ENCODE measurements around the gene TECR.
"Not testable (repeated sequence)": the region's sequence is repeated elsewhere in the genome, so short reads cannot be mapped to it uniquely, and the experiment has no call there.

Gene TECR

DNA sequence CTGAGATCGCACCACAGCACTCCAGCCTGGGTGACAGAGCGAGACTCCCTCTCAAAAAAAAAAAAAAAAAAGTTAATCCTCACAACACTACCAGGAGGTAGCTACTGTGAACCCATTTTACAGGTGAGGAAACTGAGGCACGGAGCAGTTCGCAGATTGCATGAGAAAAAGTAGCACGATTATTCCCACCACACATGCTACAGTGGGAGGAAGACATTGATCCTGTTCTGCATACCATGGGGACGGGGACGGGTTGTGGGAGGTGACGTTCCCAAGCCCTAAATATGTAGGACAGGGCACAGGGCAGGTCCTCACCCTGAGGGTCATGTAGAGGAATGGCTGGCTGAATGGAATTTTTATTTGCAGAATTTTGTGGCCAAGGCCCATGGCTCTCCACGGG, 77.2 kb downstream of the TECR start:
- Histone ChIP-seq H3K9ac (ENCODE audit: low read length) (no peak overlapping the region), H3K4me3 (ENCODE audit: low read depth, low read length) (no peak overlapping the region), H3K4me1 (ENCODE audit: control insufficient read depth, insufficient read depth, low read length) (no peaks in the 10 kb centered on the region), H3K27me3 (ENCODE audit: control insufficient read depth, insufficient read depth, low read length) (no peaks in the 10 kb centered on the region), H3K36me3 (ENCODE audit: control insufficient read depth, insufficient read depth, low read length) (no peaks in the 10 kb centered on the region), H3K9me3 (ENCODE audit: control insufficient read depth, insufficient read depth, low read depth, low read length) (peaks cover 4% of the 10 kb centered on the region; the same call in 1 of the 2 replicates), H3K27ac (ENCODE audit: low read depth, low read length) (no peak overlapping the region)

DNA sequence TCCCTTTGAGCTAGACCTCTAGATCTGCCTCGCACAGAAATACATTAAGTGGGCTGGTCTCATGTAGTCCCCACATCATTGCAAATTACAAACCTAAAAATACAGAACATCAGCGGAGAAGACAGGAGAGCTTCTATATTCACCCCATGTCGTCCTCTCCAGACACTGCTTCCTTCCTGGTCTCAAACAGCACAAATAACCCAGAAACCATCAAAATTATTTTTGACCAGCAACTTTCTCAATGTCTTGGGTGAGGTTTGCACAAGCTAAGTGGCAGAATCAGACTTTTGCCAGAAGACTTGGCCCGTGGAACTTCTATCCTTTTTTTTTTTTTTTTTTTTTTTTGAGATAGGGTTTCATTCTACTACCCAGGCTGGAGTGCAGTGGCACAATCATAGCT, 81.7 kb downstream of the TECR start:
- Histone ChIP-seq H3K4me1 (ENCODE audit: control insufficient read depth, insufficient read depth, low read length) (no peaks in the 10 kb centered on the region), H3K27me3 (ENCODE audit: control insufficient read depth, insufficient read depth, low read length) (no peaks in the 10 kb centered on the region), H3K4me3 (ENCODE audit: low read depth, low read length) (no peak overlapping the region), H3K36me3 (ENCODE audit: control insufficient read depth, insufficient read depth, low read length) (no peaks in the 10 kb centered on the region), H3K9ac (ENCODE audit: low read length) (no peak overlapping the region), H3K27ac (ENCODE audit: low read depth, low read length) (no peak overlapping the region), H3K9me3 (ENCODE audit: control insufficient read depth, insufficient read depth, low read depth, low read length) (no peaks in the 10 kb centered on the region; the same call in 1 of the 2 replicates)

DNA sequence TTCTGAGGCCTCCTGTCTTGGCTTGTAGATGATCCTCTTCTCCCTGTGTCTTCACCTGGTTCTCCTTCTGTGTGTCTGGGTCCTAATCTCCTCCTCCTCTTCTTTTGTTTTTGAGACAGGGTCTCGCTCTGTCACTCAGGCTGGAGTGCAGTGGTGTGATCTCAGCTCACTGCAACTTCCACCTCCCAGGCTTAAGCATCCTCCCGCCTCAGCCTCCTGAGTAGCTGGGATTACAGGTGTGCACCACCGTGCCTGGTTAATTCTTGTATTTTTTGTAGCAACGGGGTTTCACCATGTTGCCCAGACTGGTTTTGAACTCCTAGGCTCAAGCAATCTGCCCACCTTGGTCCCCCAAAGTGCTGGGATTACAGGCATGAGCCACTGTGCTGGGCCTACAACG, 82.8 kb downstream of the TECR start:
- H3K4me1 ChIP-seq (ENCODE audit: control insufficient read depth, insufficient read depth, low read length); H3K27me3 ChIP-seq (ENCODE audit: control insufficient read depth, insufficient read depth, low read length); H3K9ac ChIP-seq (ENCODE audit: low read length); H3K27ac ChIP-seq (ENCODE audit: low read depth, low read length); H3K4me3 ChIP-seq (ENCODE audit: low read depth, low read length); H3K9me3 ChIP-seq (ENCODE audit: control insufficient read depth, insufficient read depth, low read depth, low read length); H3K36me3 ChIP-seq (ENCODE audit: control insufficient read depth, insufficient read depth, low read length): not testable (repeated sequence)

DNA sequence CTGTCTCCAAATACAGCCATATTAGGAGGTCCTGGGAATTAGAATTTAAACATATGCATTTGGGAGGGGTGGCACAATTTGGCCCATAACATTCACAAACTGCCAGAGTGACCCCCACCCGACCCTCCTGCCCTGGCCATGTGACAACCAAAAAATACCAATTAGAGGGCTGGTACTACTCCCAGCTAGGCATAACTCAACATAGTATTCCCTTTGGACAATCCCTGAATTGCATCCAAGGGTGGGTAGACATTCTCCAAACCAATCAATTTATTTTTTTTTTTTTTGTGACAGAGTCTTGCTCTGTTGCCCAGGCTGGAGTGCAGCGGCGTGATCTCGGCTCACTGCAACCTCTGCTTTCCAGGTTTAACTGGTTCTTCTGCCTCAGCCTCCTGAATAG, 83.3 kb downstream of the TECR start:
- H3K4me3 ChIP-seq (ENCODE audit: low read depth, low read length), result no peak overlapping the region
- H3K9ac ChIP-seq (ENCODE audit: low read length), result no peak overlapping the region
- no peaks in the 10 kb centered on the region; the same call in 1 of the 2 replicates for H3K9me3 ChIP-seq (ENCODE audit: control insufficient read depth, insufficient read depth, low read depth, low read length)
- H3K27ac ChIP-seq (ENCODE audit: low read depth, low read length), result no peak overlapping the region
- no peaks in the 10 kb centered on the region for H3K27me3 ChIP-seq (ENCODE audit: control insufficient read depth, insufficient read depth, low read length)
- no peaks in the 10 kb centered on the region for H3K36me3 ChIP-seq (ENCODE audit: control insufficient read depth, insufficient read depth, low read length)
- H3K4me1 ChIP-seq (ENCODE audit: control insufficient read depth, insufficient read depth, low read length), result no peaks in the 10 kb centered on the region

DNA sequence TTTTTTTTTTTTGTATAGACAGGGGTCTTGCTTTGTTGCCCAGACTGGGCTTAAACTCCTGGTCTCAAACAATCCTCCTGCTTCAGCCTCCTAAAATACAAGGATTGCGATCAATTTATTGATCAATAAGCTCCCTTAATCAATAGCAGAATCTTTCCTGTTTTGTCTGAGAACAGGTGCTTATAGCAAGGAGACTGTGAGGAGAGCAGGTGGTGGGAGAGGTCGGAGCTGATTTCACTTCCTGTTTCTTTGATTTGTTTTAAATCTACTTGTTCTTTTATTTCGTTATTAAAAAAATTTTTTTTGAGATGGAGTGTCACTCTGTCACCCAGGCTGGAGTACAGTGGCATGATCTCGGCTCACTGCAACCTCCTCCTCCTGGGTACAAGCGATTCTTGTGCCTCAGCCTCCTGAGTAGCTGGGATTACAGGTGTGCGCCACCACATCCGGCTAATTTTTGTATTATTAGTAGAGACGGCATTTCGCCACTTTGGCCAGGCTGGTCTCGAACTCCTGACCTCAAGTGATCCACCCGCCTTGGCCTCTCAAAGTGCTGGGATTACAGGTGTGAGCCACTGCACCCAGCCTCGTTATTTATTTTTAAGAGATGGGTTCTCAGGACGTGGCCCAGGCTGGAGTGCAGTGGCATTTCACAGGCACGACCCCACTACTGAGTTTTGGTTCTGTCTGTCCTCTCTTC, 84.2 kb downstream of the TECR start:
- H3K9ac ChIP-seq (ENCODE audit: low read length); H3K36me3 ChIP-seq (ENCODE audit: control insufficient read depth, insufficient read depth, low read length); H3K27me3 ChIP-seq (ENCODE audit: control insufficient read depth, insufficient read depth, low read length); H3K4me1 ChIP-seq (ENCODE audit: control insufficient read depth, insufficient read depth, low read length); H3K27ac ChIP-seq (ENCODE audit: low read depth, low read length); H3K9me3 ChIP-seq (ENCODE audit: control insufficient read depth, insufficient read depth, low read depth, low read length); H3K4me3 ChIP-seq (ENCODE audit: low read depth, low read length): not testable (repeated sequence)

DNA sequence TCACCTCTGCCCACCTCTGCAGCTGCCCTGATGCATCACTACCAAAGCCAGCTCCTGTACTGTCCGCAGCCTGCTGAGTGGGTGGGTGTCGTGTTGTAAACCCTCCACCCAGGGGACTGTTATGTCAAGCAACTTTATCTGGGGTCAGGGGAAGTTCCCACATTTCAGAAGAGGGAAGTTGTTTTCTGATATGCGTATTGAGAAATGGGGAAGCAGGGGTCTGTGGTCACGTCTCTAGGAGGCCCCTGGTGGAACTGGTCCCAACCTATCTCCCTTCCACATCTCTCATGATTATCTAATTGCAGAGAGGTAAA, 84.7 kb downstream of the TECR start:
- Histone ChIP-seq H3K27ac (ENCODE audit: low read depth, low read length) (no peak overlapping the region), H3K4me3 (ENCODE audit: low read depth, low read length) (no peak overlapping the region), H3K27me3 (ENCODE audit: control insufficient read depth, insufficient read depth, low read length) (no peaks in the 10 kb centered on the region), H3K9ac (ENCODE audit: low read length) (no peak overlapping the region), H3K9me3 (ENCODE audit: control insufficient read depth, insufficient read depth, low read depth, low read length) (peaks cover 4% of the 10 kb centered on the region), H3K4me1 (ENCODE audit: control insufficient read depth, insufficient read depth, low read length) (no peaks in the 10 kb centered on the region), H3K36me3 (ENCODE audit: control insufficient read depth, insufficient read depth, low read length) (no peaks in the 10 kb centered on the region)

Measured in HUES6 (cell line).